ENCODE measurements around the gene ULK4.

Gene ULK4

GRCh38 chr3:41236228-41236627, 725.7 kb downstream of the ULK4 start:
- DNase-seq (ENCODE audit: low read depth in 2 of 2, low spot score in 1 of 2), result no peak

GRCh38 chr3:41234823-41235721, 726.8 kb downstream of the ULK4 start:
- DNase-seq (ENCODE audit: low read depth in 2 of 2, low spot score in 1 of 2), result no peak

GRCh38 chr3:41224120-41224806, 737.6 kb downstream of the ULK4 start:
- no peak for DNase-seq (ENCODE audit: low read depth in 2 of 2, low spot score in 1 of 2)

GRCh38 chr3:41223691-41224090, 738.2 kb downstream of the ULK4 start:
- DNase-seq (ENCODE audit: low read depth in 2 of 2, low spot score in 1 of 2), result no peak

GRCh38 chr3:41223078-41223477, 738.8 kb downstream of the ULK4 start:
- DNase-seq (ENCODE audit: low read depth in 2 of 2, low spot score in 1 of 2), result no peak

GRCh38 chr3:41222501-41222900, 739.4 kb downstream of the ULK4 start:
- no peak for DNase-seq (ENCODE audit: low read depth in 2 of 2, low spot score in 1 of 2)

- no peak for DNase-seq (ENCODE audit: low read depth in 2 of 2, low spot score in 1 of 2)
Observed at GRCh38 chr3:41222012-41222411, 739.9 kb downstream of the ULK4 start.

GRCh38 chr3:41220906-41221677, 740.8 kb downstream of the ULK4 start:
- DNase-seq (ENCODE audit: low read depth in 2 of 2, low spot score in 1 of 2), result no peak

GRCh38 chr3:41219424-41219823, 742.5 kb downstream of the ULK4 start:
- no peak for DNase-seq (ENCODE audit: low read depth in 2 of 2, low spot score in 1 of 2)

- no peak for DNase-seq (ENCODE audit: low read depth in 2 of 2, low spot score in 1 of 2)
Observed at GRCh38 chr3:41216993-41217392, 744.9 kb downstream of the ULK4 start.

- no peak for DNase-seq (ENCODE audit: low read depth in 2 of 2, low spot score in 1 of 2)
Observed at GRCh38 chr3:41216422-41216821, 745.5 kb downstream of the ULK4 start.

GRCh38 chr3:41213588-41213987, 748.3 kb downstream of the ULK4 start:
- DNase-seq (ENCODE audit: low read depth in 2 of 2, low spot score in 1 of 2), result no peak

GRCh38 chr3:41212088-41212487, 749.8 kb downstream of the ULK4 start:
- DNase-seq (ENCODE audit: low read depth in 2 of 2, low spot score in 1 of 2), result no peak

GRCh38 chr3:41210966-41211365, 750.9 kb downstream of the ULK4 start:
- DNase-seq (ENCODE audit: low read depth in 2 of 2, low spot score in 1 of 2), result no peak

GRCh38 chr3:41209646-41210045, 752.3 kb downstream of the ULK4 start:
- no peak for DNase-seq (ENCODE audit: low read depth in 2 of 2, low spot score in 1 of 2)

- DNase-seq (ENCODE audit: low read depth in 2 of 2, low spot score in 1 of 2), result no peak
Observed at GRCh38 chr3:41208507-41209220, 753.2 kb downstream of the ULK4 start.

GRCh38 chr3:41207355-41207754, 754.5 kb downstream of the ULK4 start:
- no peak for DNase-seq (ENCODE audit: low read depth in 2 of 2, low spot score in 1 of 2)

GRCh38 chr3:41205591-41205990, 756.3 kb downstream of the ULK4 start:
- no peak for DNase-seq (ENCODE audit: low read depth in 2 of 2, low spot score in 1 of 2)

GRCh38 chr3:41204369-41204768, 757.5 kb downstream of the ULK4 start:
- no peak for DNase-seq (ENCODE audit: low read depth in 2 of 2, low spot score in 1 of 2)

GRCh38 chr3:41202834-41203345, 759.0 kb downstream of the ULK4 start:
- DNase-seq (ENCODE audit: low read depth in 2 of 2, low spot score in 1 of 2), result no peak
